Liver (tissue), 3 donors: ENCODE measurements around the gene CCNI2.

Experiments
- CTCF ChIP-seq: fragments of 150-350 bp; IDR thresholded peaks from 2 replicates; pipeline ENCODE4 v1.5.1; 2017; ENCODE audit warnings: improper control_type of control experiment, low read depth, low read length; ENCODE audit not compliant: missing input control
- MAX ChIP-seq: IDR thresholded peaks from 2 replicates; pipeline ENCODE4 v1.6.1; 2016; ENCODE audit warnings: antibody characterized with exemption
- RXRA ChIP-seq, 2 donors: IDR thresholded peaks; 2 replicates each; pipeline ENCODE4 v1.6.1; 2017 to 2018; ENCODE audit warnings: antibody characterized with exemption in 2 of 2, mild to moderate bottlenecking in 1 of 2
- YY1 ChIP-seq: IDR thresholded peaks from 2 replicates; pipeline ENCODE4 v1.6.1; 2016; ENCODE audit warnings: antibody characterized with exemption, mild to moderate bottlenecking
- donor health status: healthy.
- donor health status: healthy.

GRCh38 chr5:132749506-132749905 is 2.3 kb downstream of the CCNI2 start:
- TF ChIP-seq CTCF (no peak), YY1 (no peak), RXRA (IDR thresholded peaks at IDR 0.05) (no peak), MAX (no peak)
